ENCODE data around the gene PRKAR1A.

GRCh38 chr17:68579194-68579927, 67.1 kb downstream of the PRKAR1A start:
- TF ChIP-seq CTCF (IDR thresholded peaks at IDR 0.05) (no peak), EP300 (IDR thresholded peaks at IDR 0.05) (no peak), POLR2AphosphoS5 (IDR thresholded peaks at IDR 0.05) (no peak), POLR2A (IDR thresholded peaks at IDR 0.05) (no peak)
